Left ventricle myocardium inferior (tissue), 1 donor: ENCODE measurements around the gene KLK1. TPM values are rescaled to one million over a fixed set of nuclear protein-coding genes. Genes with fewer than 3 reads are reported as not detected.

Experiments
- DNase-seq: peaks from one replicate; pipeline ENCODE4 v3.0.0-alpha.2; 2020
- H3K27ac ChIP-seq: fragments of 200-600 bp; replicated peaks from 2 replicates; pipeline ENCODE4 v1.8.0; 2021
- H3K27me3 ChIP-seq: fragments of 200-600 bp; 2 replicates; pipeline ENCODE4 v1.8.0; 2021; ENCODE audit warnings: low read depth
- H3K36me3 ChIP-seq: fragments of 200-600 bp; 2 replicates; pipeline ENCODE4 v1.8.0; 2021
- H3K4me1 ChIP-seq: fragments of 200-600 bp; 2 replicates; pipeline ENCODE4 v1.8.0; 2021
- H3K4me3 ChIP-seq: fragments of 200-600 bp; 2 replicates; pipeline ENCODE4 v1.8.0; 2021; ENCODE audit warnings: mild to moderate bottlenecking, moderate library complexity
- H3K9me3 ChIP-seq: fragments of 200-600 bp; replicated peaks from 2 replicates; pipeline ENCODE4 v1.8.0; 2021
- intact Hi-C: fragments of 100-400 bp; cut with micrococcal nuclease; formaldehyde crosslinking; loops from one replicate; pipeline ENCODE4 v1.11.0; 2022
- total RNA-seq: library from RNA; stranded (reverse); fragmentation: NEBNext Ultra II Directional; extraction: Animal tissue kit (Norgen Biotek cat#: 25700); gene quantifications from one replicate; pipeline ENCODE4 v1.2.1, GENCODE V29; 2021
- TF ChIP-seq, protein P1 (sequence below): fragments of 200-600 bp; IDR thresholded peaks from 2 replicates; pipeline ENCODE4 v1.8.0; 2021; ENCODE audit warnings: antibody characterized with exemption, mild to moderate bottlenecking, borderline replicate concordance
- donor health status: DM: no; HTN: yes; CAD: no; lungs with severe emphysema.

KLK1 gene
- total RNA-seq, 1 donor from 2014 or later, result 0.41 TPM

- peaks cover 100% of the 10 kb centered on the region for H3K27me3 ChIP-seq
- TF ChIP-seq, protein P1, sequence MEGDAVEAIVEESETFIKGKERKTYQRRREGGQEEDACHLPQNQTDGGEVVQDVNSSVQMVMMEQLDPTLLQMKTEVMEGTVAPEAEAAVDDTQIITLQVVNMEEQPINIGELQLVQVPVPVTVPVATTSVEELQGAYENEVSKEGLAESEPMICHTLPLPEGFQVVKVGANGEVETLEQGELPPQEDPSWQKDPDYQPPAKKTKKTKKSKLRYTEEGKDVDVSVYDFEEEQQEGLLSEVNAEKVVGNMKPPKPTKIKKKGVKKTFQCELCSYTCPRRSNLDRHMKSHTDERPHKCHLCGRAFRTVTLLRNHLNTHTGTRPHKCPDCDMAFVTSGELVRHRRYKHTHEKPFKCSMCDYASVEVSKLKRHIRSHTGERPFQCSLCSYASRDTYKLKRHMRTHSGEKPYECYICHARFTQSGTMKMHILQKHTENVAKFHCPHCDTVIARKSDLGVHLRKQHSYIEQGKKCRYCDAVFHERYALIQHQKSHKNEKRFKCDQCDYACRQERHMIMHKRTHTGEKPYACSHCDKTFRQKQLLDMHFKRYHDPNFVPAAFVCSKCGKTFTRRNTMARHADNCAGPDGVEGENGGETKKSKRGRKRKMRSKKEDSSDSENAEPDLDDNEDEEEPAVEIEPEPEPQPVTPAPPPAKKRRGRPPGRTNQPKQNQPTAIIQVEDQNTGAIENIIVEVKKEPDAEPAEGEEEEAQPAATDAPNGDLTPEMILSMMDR, result no peak
- DNase-seq, result no peak
- H3K36me3 ChIP-seq, result no peaks in the 10 kb centered on the region
- H3K4me3 ChIP-seq, result no peak overlapping the region
- intact Hi-C loops, result no loop called here
- H3K4me1 ChIP-seq, result peaks cover 19% of the 10 kb centered on the region
- no peak overlapping the region for H3K27ac ChIP-seq
- H3K9me3 ChIP-seq, result no peaks in the 10 kb centered on the region
Observed at GRCh38 chr19:50819636-50820035, 4.0 kb downstream of the KLK1 start.

GRCh38 chr19:50818859-50819472, 4.6 kb downstream of the KLK1 start:
- intact Hi-C loops, result no loop called here
- Histone ChIP-seq H3K4me3 (no peak overlapping the region), H3K4me1 (peaks cover 19% of the 10 kb centered on the region), H3K27me3 (peaks cover 100% of the 10 kb centered on the region), H3K27ac (no peak overlapping the region), H3K36me3 (no peaks in the 10 kb centered on the region), H3K9me3 (no peaks in the 10 kb centered on the region)
- DNase-seq, result no peak
- TF ChIP-seq, protein P1, result no peak

- intact Hi-C loops, result no loop called here
Observed at GRCh38 chr19:50817941-50818858, 5.4 kb downstream of the KLK1 start.

GRCh38 chr19:50815439-50815838, 8.1 kb downstream of the KLK1 start:
- H3K4me1 ChIP-seq, result peaks cover 12% of the 10 kb centered on the region
- no peak for DNase-seq
- no peaks in the 10 kb centered on the region for H3K36me3 ChIP-seq
- H3K4me3 ChIP-seq, result no peak overlapping the region
- no peaks in the 10 kb centered on the region for H3K9me3 ChIP-seq
- peaks cover 91% of the 10 kb centered on the region for H3K27me3 ChIP-seq
- TF ChIP-seq, protein P1, result no peak
- intact Hi-C loops, result no loop called here
- H3K27ac ChIP-seq, result no peak overlapping the region

More at GRCh38 chr19:50817941-50818858, 5.4 kb downstream of the KLK1 start:
- H3K27me3 ChIP-seq, result peaks cover 99% of the 10 kb centered on the region
- DNase-seq, result peak; percentile 37
- TF ChIP-seq, protein P1, result no peak
- no peaks in the 10 kb centered on the region for H3K9me3 ChIP-seq
- no peaks in the 10 kb centered on the region for H3K36me3 ChIP-seq
- H3K4me1 ChIP-seq, result peaks cover 19% of the 10 kb centered on the region
- peak overlapping the region; percentile 51 for H3K4me3 ChIP-seq
- H3K27ac ChIP-seq, result no peak overlapping the region

GRCh38 chr19:50814883-50815282, 8.7 kb downstream of the KLK1 start:
- DNase-seq, result no peak
- intact Hi-C loops, result no loop called here
- Histone ChIP-seq H3K27ac (no peak overlapping the region), H3K4me3 (no peak overlapping the region), H3K27me3 (peaks cover 85% of the 10 kb centered on the region), H3K4me1 (peaks cover 7% of the 10 kb centered on the region), H3K9me3 (no peaks in the 10 kb centered on the region), H3K36me3 (no peaks in the 10 kb centered on the region)
- TF ChIP-seq, protein P1, result no peak
